ENCODE measurements around the gene EMILIN2.

DNA sequence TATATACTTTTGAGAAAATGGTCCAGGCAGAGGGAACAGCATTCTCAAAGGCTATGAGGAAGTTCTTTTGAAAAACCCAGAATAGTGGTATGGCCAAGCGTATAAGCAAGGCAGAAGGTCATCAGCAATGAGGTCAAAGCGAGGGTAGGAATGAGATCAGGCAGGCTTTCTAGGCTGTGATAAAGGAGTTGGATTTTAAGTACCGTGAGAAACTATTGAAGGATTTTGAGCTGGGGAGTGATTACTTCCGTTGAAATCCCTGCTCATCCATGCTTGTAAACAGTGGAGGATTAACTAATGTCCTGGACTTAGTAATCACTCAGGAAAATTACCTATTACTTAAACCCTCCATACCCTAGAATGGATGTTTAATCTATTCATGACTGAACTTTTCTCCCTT is 50.2 kb downstream of the EMILIN2 start:
- TF ChIP-seq, protein P1, sequence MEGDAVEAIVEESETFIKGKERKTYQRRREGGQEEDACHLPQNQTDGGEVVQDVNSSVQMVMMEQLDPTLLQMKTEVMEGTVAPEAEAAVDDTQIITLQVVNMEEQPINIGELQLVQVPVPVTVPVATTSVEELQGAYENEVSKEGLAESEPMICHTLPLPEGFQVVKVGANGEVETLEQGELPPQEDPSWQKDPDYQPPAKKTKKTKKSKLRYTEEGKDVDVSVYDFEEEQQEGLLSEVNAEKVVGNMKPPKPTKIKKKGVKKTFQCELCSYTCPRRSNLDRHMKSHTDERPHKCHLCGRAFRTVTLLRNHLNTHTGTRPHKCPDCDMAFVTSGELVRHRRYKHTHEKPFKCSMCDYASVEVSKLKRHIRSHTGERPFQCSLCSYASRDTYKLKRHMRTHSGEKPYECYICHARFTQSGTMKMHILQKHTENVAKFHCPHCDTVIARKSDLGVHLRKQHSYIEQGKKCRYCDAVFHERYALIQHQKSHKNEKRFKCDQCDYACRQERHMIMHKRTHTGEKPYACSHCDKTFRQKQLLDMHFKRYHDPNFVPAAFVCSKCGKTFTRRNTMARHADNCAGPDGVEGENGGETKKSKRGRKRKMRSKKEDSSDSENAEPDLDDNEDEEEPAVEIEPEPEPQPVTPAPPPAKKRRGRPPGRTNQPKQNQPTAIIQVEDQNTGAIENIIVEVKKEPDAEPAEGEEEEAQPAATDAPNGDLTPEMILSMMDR (conservative IDR thresholded peaks at IDR 0.05; ENCODE audit: low read length), result no peak
- TF ChIP-seq EZH2phosphoT487 (IDR thresholded peaks at IDR 0.05; ENCODE audit: borderline replicate concordance, low read depth, low read length), result no peak
